Measurements from ENCODE around the gene CFAP251.
"Not testable (repeated sequence)": the region's sequence is repeated elsewhere in the genome, so short reads cannot be mapped to it uniquely, and the experiment has no call there.

CFAP251 gene

DNA sequence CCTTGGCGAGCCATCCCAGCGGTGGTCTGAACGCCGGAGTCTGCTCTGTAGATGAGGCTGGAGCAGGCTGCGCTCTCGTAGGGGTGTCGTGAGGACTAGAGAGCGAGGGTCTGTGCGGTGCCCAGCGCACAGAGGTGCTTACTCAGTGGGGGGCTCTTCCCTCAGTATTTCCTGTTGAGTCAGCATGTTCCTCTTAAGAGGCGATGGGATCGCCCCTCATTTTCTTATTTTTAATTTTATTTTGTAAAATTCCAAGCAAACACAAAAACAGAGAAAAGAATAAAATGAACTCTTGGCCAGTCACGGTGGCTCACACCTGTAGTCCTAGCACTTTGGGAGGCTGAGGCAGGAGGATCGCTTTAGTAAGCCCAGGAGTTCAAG, 62.5 kb downstream of the CFAP251 start:
- DNase-seq, result no peak

DNA sequence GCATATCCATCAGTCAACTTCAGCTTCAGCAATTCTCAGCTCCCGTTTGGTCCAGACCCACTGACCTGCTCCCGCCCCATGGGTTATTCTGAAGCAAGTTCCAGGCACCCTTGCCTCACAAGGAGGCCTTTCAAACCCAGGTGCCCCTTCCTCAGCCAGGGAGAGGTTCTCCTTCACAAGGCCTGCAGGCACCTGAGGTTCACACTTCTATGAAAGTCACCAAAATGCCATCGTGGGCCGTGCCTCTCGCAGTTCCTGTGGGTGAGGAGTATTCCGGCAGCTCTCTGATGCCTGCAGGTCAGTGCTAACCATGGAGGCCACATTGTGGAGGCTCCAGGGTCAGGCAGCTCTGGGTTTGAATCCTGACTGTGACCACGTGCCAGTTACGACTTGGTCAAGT, 63.1 kb downstream of the CFAP251 start:
- no peak for DNase-seq

DNA sequence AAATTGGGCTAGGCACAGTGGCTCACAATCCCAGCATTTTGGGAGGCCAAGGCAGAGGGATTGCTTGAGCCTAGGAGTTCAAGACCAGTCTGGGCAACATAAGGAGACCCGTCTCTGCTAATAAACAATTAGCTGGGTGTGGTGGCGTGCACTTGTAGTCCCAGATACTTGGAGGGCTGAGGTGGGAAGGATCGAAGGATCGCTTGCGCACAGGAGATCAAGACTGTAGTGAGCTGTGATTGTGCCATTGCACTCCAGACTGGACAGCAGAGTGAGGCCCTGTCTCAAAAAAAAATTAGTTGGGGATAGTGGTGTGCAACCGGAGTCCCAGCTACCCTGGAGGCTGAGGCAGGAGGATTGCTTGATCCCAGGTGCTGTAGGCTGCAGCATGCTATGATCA, 64.6 kb downstream of the CFAP251 start:
- DNase-seq, result no peak

DNA sequence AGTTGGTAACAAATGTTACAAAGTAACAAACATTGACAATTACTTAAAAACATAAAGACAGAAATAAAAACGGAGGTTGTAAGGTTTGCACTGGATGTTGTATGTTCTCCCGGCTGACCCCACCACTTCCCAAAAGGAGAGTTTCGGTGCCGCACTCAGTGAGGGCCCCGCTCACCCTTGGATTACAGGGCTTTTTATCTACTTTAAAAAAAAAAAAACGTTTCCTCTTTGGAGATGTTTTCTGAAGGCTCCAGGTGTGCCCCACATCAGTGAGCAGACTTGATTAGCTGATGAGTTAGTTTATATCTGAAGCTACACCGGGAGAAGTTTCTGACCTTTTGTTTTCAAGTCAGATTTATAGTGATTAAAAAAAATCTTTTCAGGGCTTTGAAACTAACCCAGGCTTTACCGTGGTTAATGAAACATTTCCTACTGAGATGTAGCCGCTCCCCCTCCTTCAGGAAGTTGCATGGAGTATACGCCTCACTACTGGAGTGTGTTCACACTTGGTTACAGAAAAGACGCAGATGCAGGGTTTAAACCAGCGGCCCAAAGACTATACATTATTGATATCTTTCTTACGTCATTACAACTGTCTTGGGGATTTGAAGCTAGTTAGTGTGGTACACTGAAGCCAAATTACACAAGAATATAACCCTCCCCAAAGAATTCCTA, 65.3 kb downstream of the CFAP251 start:
- DNase-seq, result no peak

DNA sequence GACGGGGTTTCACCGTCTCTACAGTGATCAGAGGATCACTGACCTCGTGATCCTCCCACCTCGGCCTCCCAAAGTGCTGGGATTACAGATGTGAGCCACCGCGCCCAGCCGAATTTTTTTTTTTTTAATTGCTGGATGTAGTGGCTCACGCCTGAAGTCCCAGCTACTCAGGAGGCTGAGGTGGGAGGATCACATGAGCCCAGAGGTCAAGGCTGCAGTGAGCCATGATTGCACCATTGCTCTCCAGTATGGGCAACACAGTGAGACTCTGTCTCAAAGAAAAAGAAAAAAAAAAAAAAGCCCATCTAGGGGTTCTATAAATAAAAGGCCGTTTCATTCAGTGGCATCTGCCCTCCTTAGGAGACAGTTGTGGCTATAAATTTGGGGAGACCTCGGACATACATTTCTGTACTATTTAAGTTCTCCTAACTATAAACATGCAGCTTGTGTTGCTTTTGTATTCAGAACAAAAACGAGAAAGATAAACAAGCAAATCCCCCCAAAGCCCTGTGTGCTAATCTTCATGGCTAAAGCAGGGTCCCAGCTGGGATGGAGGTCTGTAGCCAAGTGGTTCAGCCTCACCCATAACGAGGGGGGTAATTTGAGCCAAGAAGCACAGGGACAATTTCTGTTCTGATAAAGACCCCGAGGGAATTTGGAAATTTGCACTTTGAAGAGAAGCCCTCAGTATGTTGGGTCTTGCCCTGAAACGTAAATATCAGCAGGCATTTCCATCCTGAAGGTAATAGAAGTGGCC, 68.3 kb downstream of the CFAP251 start:
- DNase-seq, result no peak

DNA sequence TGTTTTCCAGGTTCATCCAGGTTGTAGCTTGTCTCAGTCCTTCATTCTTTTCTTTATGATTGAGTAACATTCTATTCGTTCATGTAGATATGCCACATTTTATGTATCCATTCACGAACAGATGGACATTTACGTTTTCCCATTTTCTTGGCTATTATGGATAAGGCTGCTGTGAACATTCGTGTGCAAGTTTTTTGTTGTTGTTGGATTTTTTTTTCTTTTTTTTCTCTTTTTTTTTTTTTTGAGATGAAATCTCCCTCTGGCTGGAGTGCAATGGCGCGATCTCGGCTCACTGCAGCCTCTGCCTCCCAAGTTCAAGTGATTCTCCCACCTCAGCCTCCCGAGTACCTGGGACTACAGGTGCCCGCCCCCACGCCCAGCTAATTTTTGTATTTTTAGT, 70.1 kb downstream of the CFAP251 start:
- not testable (repeated sequence) for DNase-seq

DNA sequence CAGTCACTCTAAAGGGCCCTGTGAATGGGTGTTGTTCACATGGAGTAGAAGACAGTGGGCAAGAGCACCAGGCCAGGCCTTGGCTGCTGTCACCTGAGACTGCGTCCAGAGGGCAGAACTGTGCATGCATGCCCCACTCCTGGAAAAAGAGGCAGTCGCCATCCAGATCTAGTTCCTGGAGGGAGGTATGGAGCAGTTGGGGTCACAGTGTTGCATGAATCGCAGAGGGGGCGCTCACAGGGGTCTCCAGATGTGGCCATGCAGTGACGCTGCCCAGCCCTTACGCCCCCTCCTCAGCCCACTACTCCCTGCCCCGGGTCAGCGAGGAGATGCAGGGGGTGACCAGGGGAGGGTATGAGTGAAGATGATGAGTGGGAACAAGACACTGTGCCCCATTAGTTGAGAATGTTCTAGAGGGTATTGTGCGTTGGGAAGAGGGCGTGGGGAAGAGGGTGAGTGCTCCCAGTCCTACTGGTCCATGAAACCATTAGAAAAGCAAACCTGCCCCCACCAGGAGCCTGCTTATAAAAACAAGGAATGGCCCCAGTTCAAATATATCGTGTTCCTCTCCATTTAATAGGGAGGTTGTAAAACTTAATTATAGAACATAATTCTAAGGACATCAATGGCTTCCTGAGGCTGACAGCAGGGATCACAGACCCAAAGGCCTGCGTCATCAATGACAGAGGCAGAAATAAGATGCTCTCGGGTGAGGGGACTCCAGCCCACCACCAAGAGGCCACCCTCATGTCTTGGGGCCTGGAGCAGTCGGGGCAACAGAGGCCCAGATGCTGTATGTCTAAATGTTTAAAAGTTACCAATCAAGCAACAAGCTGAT, 71.1 kb downstream of the CFAP251 start:
- DNase-seq, result no peak

DNA sequence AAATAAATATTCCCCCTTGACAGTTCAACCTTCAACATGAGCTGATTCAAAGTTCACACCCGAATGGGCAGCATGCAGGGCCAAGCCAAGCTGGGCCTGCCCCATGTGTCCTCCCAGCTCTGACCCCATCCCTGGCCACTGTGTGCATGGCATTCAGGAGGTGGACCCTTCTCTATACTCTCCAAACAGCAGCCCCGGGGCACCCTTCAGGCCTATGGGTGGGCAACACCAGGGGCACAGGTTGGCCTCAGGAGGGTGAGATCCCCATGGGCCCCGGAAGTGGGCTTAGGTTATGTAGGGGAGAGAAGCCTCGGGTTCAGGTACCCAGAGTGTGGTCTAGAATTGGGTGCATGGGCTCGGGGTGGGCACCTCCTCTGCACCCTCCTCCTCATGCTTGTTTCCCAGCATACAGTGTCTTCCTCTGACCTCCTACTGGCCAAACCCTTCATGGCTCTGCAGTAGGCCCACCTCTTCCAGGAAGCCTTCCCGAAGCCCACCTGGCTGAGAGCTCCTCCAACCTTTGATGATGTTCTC, 71.8 kb downstream of the CFAP251 start:
- no peak for DNase-seq

DNA sequence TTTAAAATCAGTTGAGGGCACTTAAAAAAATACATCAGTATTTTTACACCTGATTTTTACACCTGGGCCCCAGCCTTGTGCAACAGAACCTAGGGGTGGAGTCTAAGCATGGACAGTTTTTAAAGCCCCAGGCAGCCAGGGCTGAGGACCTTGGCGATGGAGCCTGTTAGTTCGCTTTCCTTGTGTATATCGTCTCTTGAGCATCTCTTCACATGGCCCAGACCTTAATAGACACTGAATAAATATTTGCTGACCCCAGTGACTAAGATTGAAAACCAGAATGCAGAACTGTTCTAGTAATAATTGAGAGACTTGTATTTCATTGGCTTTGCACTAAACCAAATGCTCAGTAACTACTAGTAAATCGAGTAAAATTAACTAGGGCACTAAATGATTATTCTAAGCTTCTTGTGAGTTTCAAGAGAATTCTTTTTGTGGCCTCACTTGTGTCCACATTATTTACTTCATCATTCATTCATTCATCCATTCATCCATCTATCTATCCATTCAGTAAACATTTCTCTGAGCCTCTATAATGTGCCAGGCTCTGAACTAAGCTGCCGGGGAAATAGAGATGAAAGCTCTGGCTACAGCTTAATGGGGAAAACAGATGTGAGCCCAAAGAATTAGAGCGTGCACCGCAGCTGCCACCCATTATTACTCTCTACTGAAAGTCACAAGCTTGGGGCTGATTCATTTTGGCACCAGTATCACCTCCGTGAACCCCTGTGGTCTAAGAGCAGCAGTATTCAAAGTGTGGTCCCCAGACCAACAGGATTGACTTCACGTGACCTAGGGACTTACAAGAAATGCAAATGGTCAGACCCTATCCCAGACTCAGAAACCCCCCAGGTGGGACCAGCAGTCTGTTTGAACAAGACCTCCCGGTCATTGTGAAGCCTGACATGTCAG, 72.6 kb downstream of the CFAP251 start:
- DNase-seq, result no peak

DNA sequence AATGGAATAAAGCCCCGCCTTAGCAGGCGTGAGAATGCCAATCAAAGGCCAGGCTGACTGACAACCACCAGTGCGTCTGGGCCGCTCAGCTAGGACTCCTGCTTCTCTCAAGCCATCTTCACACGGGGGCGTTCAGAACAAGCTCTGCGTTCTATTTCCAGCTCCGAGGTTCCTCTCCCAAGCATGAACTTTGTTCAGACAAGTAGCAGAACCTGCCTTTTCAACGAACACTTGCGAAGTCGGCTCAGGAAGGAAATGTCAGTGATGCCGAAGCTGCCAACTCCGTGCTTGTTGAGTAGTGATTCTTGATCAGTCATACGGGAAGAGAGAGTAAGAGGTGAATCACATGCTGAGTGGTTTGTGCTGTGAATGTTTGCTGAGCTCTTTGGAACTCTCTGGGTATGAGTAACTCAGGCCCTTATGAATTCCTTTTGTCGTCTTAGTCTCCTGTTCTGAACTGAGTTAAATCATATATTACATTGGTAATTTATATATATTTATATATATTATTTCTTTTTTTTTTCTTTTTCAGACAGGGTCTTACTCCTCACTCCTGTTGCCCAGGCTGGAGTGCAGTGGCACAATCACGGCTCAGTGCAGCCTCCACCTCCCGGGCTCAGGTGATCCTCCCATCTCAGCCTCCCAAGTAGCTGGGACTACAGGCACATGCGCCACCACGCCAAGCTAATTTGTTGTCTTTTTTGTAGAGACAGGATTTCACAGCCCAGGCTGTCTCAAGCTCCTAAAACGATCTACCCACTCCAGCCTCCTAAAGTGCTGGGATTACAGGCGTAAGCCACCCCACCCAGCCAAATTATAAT, 73.9 kb downstream of the CFAP251 start:
- no peak for DNase-seq

DNA sequence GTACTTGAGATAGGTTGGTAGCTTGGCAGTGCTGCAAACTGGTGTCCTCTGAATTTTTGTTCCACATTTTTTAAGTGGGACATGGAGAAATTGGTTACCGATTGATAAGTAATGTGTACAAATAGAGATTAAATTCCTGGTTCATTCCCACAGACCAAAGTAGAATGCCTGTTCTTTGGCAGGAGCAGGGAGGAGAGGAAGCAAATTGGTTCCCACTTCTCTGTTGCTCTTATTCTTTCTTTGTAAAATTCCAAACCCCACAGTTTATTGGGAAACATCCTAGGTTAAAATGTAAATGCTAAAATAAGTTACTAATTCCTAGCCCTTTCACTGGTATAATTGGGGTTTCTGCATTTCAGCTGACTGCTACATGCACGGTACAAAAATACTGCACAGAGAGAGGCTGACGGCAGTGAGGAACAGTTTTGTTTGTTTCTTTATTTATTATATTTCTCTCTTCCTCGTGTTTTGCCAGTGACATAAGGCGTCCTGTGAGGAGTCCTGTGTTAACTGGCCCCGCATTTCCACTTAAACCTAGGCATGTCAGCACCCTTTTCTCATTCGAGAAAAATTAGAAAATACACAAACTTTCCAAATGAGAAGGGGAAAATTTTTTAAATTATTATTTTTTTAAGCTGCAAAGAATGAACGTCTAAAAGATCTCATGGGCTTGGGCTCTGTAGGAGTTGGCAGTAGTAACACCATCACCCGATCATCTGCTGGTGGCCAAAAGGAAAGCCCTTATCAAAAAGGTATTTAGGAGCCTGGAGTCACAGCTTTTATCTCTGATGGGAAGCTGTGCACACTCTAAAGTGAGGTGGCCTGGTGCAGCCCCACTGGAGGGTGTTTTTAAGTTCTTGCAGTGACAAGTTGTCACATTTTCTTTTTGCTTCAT, 77.9 kb downstream of the CFAP251 start:
- DNase-seq, result no peak

DNA sequence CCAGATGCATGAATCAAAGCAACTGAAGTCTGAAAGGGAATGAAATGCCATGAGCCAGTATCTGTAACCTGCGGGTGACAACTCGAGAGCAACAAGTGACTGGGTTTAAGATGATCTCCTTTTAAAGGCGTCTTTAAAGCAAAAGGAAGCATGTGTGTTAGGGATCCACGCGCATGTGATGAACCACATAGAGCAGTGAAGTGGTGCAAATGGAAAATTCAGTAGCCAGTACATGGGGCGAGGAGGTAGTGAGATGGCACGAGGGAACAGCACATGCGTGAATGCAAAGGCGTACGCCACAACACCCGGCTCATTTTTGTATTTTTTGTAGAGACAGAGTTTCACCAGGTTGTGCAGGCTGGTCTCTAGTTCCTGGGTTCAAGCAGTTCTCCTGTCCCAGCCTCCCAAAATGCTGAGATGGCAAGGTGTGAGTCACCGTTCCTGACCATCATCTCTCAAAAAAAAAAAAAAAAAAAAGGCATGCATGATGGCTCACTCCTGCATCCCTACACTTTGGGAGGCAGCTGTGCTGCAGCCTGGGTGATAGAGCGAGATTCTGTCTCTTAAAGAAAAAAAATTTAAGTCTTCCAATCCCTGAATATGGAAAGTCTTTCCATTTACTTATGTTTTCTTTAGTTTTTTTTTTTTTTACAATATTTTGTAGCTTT, 78.7 kb downstream of the CFAP251 start:
- no peak for DNase-seq

DNA sequence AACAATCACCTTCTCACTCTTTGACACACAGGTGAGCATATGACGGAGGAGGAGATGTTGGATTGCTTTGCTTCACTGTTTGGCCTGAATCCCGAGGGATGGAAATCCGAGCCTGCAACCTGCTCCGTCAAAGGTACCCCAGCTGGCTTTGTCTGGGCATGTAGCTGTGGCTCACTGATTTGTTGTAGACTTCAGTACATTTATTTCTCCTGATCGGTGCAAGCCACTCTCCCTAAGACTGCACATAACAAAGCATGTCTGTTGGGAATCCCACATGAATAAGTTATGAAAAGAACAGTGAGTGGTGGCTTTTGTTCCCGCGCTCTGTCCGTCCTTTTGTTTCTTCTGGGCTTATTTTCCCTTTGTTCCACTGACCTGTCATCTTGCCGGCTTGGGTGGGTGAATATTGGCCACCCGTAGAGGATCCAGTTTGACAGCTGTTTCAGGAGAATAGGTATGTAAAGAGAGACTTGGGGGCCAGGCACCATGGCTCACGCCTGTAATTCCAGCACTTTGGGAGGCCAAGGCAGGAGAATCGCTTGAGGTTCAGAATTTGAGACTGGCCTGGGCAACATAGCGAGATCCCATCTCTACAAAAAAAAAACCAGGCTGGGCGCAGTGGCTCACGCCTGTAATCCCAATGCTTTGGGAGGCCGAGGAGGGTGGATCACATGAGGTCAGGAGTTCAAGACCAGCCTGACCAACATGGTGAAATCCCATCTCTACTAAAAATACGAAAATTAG, 83.2 kb downstream of the CFAP251 start:
- peak; percentile 88 to 91 for DNase-seq

DNA sequence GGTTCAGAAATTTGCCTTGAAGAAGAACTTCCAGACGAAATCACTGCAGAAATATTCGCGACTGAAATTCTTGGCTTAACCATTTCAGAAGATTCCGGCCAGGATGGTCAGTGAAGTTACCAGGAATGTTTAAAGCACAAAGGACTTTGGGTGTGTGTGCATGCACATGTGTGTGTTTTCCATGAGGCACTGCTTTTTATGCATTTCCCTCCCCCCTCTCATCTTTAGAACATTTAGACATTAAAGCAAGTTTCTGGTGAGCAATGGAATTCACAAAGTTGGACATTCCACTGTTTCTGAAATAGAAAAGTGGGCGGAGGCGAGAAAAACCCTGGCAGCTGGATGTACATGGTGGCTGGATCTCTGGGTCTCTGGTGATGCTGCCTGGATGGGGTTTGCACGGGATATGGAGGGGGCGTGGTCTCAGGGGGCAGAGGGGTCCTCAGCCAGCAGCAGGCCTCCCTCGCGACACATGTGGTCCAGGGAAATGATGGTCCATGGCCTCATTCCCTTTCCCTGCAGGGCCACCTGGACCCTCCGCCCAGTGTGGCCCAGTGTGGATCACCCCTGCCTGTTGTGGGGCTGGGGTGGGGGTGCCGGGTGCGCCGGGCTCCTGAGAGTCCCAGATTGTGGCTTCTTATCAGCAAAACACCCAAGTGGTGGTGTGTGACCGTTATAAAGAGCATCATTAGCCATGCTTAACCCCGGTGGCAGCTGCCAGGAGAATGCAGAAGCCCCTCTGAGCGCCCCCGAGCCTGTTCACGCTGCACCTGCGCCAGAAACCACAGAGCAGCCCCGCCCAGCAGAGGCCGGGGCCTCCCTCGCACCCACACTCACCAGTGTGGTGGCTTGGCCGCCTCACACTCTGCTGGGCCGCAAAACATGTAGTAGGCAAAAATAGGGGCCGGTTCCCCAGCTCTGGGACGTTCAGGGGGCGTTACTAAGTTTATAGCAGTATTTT, 85.5 kb downstream of the CFAP251 start:
- no peak for DNase-seq

DNA sequence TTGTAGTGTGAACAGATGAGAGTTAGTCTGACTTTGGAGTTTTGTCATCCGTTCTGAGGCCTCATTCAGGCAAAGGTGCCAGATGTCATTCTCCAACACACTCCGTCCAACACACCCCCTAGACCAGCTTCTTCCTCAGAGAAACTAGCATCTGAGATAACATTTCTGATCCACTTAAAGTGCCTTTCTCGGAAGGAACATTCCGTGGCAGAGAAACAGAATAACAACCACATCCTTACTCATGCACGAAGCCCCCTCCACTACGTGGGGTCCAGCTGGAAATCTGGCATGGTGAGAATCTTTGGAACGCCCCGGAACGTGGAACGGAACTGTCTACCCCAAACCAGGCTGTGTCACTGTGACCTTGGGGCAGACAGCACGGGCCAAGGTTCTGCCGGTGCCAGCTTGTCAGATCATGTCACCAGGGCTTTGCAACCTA, 86.3 kb downstream of the CFAP251 start:
- no peak for DNase-seq

DNA sequence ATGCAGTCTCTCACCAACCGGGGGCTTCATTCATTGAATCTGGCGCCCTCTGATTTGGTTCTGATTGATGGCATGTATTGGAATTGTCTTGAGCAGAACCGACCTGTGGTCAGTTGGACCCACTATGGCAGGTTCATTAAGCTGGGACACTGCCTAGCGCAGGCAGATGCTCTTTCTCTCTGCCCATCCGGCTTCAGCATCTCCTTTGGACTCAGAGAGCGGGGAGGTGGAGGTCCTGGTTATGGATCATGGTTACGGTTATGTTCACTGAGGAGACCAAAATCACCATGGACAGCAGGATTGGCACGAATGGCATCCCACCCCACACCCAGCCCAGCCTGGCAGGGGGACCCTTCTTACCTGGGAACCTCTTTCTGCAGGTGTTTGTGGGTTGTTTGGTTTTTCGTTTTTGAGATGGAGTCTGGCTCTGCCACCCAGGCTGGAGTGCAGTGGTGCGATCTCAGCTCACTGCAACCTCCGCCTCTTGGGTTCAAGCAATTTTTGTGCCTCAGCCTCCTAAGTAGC, 86.9 kb downstream of the CFAP251 start:
- DNase-seq, result no peak

DNA sequence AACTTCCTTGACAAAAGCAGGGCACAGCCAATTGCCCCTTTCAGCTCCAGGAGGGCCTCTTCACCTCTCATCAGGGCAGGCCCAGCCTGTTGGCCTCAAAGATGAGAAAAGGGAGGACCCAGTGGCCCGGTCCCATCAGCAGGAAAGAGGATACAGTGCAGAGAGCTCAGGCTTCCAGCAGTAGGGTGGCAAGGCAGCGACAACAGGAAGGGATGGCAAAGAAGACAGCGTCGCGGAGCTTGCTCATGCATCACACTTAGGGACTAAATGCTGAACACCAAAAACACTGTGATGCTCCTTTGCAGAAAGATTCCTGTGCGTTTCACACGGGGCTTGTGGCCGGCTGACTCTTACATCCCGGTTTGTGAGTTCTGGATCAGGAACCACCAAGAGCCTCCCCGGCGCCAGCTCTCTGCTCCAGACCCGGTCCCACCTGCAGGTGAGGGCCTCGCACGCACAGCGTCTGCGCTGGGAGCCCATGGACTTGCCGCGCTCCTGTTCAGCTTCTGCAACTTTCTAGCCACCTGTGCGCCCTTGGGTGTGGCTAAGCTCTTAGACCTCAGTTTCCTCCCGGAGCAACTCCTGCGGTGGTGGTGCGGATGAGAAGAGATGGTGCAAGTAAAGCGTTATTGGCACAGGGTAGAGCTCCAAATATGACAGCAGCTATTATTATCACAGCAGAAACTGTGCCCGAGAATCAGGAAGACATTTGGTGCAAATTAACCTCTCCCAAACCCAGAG, 88.0 kb downstream of the CFAP251 start:
- no peak for DNase-seq
